Osteoblast (primary cell): ENCODE measurements around the gene ACVR1. TPM values are rescaled to one million over a fixed set of nuclear protein-coding genes. Genes with fewer than 3 reads are reported as not detected.

ENCODE experiments used
- DNase-seq: peaks from one replicate; pipeline ENCODE4 v3.0.0; 2011; ENCODE audit warnings: low spot score, mixed read lengths; ENCODE audit not compliant: insufficient read length; ENCODE audit errors: missing footprints
- H2AFZ ChIP-seq: 2 replicates; pipeline ENCODE4 v1.6.0; 2011; ENCODE audit warnings: mild to moderate bottlenecking, low read length
- H3K27ac ChIP-seq: 2 replicates; pipeline ENCODE4 v1.5.1; 2011; ENCODE audit warnings: mild to moderate bottlenecking, low read depth, low read length, moderate library complexity
- H3K27me3 ChIP-seq: 2 replicates; pipeline ENCODE4 v1.6.0; 2012; ENCODE audit warnings: mild to moderate bottlenecking, control low read depth, inconsistent platforms, low read length, moderate library complexity; ENCODE audit not compliant: insufficient read depth
- H3K36me3 ChIP-seq: 2 replicates; pipeline ENCODE4 v1.5.1; 2011; ENCODE audit warnings: mild to moderate bottlenecking, low read length, control low read depth, moderate library complexity; ENCODE audit not compliant: insufficient read depth
- H3K4me1 ChIP-seq: 2 replicates; pipeline ENCODE4 v1.5.1; 2011; ENCODE audit warnings: mild to moderate bottlenecking, low read length, control low read depth, moderate library complexity; ENCODE audit not compliant: insufficient read depth
- H3K4me2 ChIP-seq: 2 replicates; pipeline ENCODE4 v1.6.0; 2011; ENCODE audit warnings: mild to moderate bottlenecking, low read length; ENCODE audit not compliant: insufficient read depth
- H3K4me3 ChIP-seq: fragments of 200-600 bp; sonication (generic); 3 replicates; pipeline ENCODE4 v1.5.1; 2012; ENCODE audit warnings: mild to moderate bottlenecking, low read length, inconsistent platforms; ENCODE audit not compliant: insufficient read depth
- H3K79me2 ChIP-seq: 2 replicates; pipeline ENCODE4 v1.6.0; 2012; ENCODE audit warnings: mild to moderate bottlenecking, low read length, control low read depth, inconsistent platforms; ENCODE audit not compliant: insufficient read depth
- H3K9me3 ChIP-seq: 2 replicates; pipeline ENCODE4 v1.5.1; 2011; ENCODE audit warnings: low read depth, low read length, control low read depth
- H4K20me1 ChIP-seq: 2 replicates; pipeline ENCODE4 v1.6.0; 2012; ENCODE audit warnings: mild to moderate bottlenecking, low read length, control low read depth; ENCODE audit not compliant: insufficient read depth
- total RNA-seq: library from RNA; depleted of rRNA; stranded (reverse); fragments of >200 nt; gene quantifications from 2 replicates; pipeline ENCODE4 v1.2.3, GENCODE V29; 2012
- TF ChIP-seq, protein P1 (sequence below): IDR thresholded peaks from 2 replicates; pipeline ENCODE4 v1.5.1; 2011; ENCODE audit warnings: mild to moderate bottlenecking, low read depth, low read length, moderate library complexity; ENCODE audit errors: extremely low read depth

Gene ACVR1
- total RNA-seq, 1 donor = 52.5 TPM

DNA sequence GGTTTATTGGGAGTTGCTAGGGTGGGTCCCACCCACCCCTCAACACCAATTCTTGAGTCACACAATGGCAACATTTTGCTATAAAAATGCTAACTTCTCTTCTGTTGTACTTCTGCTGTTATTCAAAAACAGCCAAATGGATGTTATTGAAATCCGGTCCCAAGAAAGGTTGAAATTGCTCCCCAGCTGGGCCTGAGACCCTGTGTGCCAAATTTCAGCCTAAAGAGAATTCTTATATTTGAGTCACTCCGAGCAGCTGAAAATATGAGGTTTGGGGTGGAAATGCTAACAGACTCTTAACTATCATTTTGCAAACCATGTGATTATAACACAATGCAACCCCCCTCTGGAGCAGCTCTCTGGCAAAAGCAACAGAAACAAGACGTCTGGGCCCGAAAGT, 27.0 kb upstream of the ACVR1 start:
- no peaks in the 10 kb centered on the region for H3K36me3 ChIP-seq
- no peaks in the 10 kb centered on the region for H4K20me1 ChIP-seq
- TF ChIP-seq, protein P1, sequence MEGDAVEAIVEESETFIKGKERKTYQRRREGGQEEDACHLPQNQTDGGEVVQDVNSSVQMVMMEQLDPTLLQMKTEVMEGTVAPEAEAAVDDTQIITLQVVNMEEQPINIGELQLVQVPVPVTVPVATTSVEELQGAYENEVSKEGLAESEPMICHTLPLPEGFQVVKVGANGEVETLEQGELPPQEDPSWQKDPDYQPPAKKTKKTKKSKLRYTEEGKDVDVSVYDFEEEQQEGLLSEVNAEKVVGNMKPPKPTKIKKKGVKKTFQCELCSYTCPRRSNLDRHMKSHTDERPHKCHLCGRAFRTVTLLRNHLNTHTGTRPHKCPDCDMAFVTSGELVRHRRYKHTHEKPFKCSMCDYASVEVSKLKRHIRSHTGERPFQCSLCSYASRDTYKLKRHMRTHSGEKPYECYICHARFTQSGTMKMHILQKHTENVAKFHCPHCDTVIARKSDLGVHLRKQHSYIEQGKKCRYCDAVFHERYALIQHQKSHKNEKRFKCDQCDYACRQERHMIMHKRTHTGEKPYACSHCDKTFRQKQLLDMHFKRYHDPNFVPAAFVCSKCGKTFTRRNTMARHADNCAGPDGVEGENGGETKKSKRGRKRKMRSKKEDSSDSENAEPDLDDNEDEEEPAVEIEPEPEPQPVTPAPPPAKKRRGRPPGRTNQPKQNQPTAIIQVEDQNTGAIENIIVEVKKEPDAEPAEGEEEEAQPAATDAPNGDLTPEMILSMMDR = no peak
- no peaks in the 10 kb centered on the region for H3K27me3 ChIP-seq
- H3K27ac ChIP-seq = no peak overlapping the region
- H3K9me3 ChIP-seq = no peaks in the 10 kb centered on the region
- peaks cover 15% of the 10 kb centered on the region for H3K4me1 ChIP-seq
- peak overlapping the region; percentile 26 for H2AFZ ChIP-seq
- H3K4me2 ChIP-seq = peak overlapping the region; percentile 6
- no peak for DNase-seq
- H3K4me3 ChIP-seq = no peak overlapping the region
- no peaks in the 10 kb centered on the region for H3K79me2 ChIP-seq

DNA sequence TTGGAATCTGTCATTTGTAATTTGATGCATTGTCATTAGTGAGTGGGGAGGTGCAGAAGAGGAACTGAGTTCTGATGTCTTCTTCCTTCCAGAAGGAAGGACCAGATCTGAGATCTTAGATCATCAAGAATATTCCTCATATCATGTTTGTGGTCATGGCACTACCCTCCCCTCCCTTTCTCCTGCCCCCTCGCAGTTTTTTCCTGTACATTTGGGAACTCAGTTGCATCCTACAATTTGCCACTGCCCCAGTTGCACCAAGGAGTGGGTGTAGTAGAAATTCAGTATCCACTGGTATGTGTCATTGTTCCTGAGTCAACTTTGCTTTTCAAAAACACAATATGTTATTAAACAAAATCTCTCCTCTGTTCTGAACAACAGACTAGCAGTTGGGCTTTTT, 26.6 kb upstream of the ACVR1 start:
- no peak overlapping the region for H2AFZ ChIP-seq
- H3K4me2 ChIP-seq = no peak overlapping the region
- DNase-seq = peak; percentile 66
- H3K36me3 ChIP-seq = no peaks in the 10 kb centered on the region
- H3K4me1 ChIP-seq = peaks cover 15% of the 10 kb centered on the region
- no peak overlapping the region for H3K4me3 ChIP-seq
- H4K20me1 ChIP-seq = no peaks in the 10 kb centered on the region
- H3K79me2 ChIP-seq = no peaks in the 10 kb centered on the region
- TF ChIP-seq, protein P1 = no peak
- no peaks in the 10 kb centered on the region for H3K27me3 ChIP-seq
- H3K9me3 ChIP-seq = no peaks in the 10 kb centered on the region
- no peak overlapping the region for H3K27ac ChIP-seq

GRCh38 chr2:157901325-157901724, 25.2 kb upstream of the ACVR1 start:
- H3K27ac ChIP-seq = no peak overlapping the region
- no peaks in the 10 kb centered on the region for H4K20me1 ChIP-seq
- no peak for DNase-seq
- H2AFZ ChIP-seq = no peak overlapping the region
- TF ChIP-seq, protein P1 = peak; percentile 26
- no peaks in the 10 kb centered on the region for H3K79me2 ChIP-seq
- H3K4me2 ChIP-seq = no peak overlapping the region
- no peak overlapping the region for H3K4me3 ChIP-seq
- no peaks in the 10 kb centered on the region for H3K27me3 ChIP-seq
- no peaks in the 10 kb centered on the region for H3K36me3 ChIP-seq
- peaks cover 15% of the 10 kb centered on the region for H3K4me1 ChIP-seq
- H3K9me3 ChIP-seq = no peaks in the 10 kb centered on the region

GRCh38 chr2:157900684-157901083, 24.6 kb upstream of the ACVR1 start:
- TF ChIP-seq, protein P1 = no peak
- DNase-seq = no peak
- Histone ChIP-seq H3K36me3 (no peaks in the 10 kb centered on the region), H3K4me2 (no peak overlapping the region), H3K9me3 (no peaks in the 10 kb centered on the region), H2AFZ (no peak overlapping the region), H3K27ac (no peak overlapping the region), H3K27me3 (no peaks in the 10 kb centered on the region), H3K4me3 (no peak overlapping the region), H3K79me2 (no peaks in the 10 kb centered on the region), H4K20me1 (no peaks in the 10 kb centered on the region), H3K4me1 (peaks cover 15% of the 10 kb centered on the region)
